GM23248 (cell line): Measurements from ENCODE around the gene AXIN1. TPM values are rescaled to one million over a fixed set of nuclear protein-coding genes. Genes with fewer than 3 reads are reported as not detected.

Source experiments
- DNase-seq: peaks from one replicate; pipeline ENCODE4 v3.0.0-alpha.2; 2015
- H2AFZ ChIP-seq: fragments of 200-600 bp; sonication (generic); 2 replicates; pipeline ENCODE4 v1.6.1; 2016; ENCODE audit warnings: antibody characterized with exemption
- H3F3A ChIP-seq: fragments of 200-600 bp; sonication (generic); 2 replicates; pipeline ENCODE4 v1.6.1; 2016; ENCODE audit warnings: mild to moderate bottlenecking, antibody characterized with exemption, mixed run types; ENCODE audit not compliant: insufficient read depth
- H3K27ac ChIP-seq: fragments of 200-600 bp; sonication (generic); 2 replicates; pipeline ENCODE4 v1.5.1; 2016; ENCODE audit warnings: mild to moderate bottlenecking
- H3K27me3 ChIP-seq: fragments of 200-600 bp; sonication (generic); replicated peaks from 2 replicates; pipeline ENCODE4 v1.6.1; 2016; ENCODE audit warnings: mild to moderate bottlenecking; ENCODE audit not compliant: insufficient read depth
- H3K36me3 ChIP-seq: fragments of 200-600 bp; sonication (generic); 2 replicates; pipeline ENCODE4 v1.6.1; 2016; ENCODE audit warnings: low read depth, mild to moderate bottlenecking
- H3K4me1 ChIP-seq: fragments of 200-600 bp; sonication (generic); 2 replicates; pipeline ENCODE4 v1.6.1; 2016; ENCODE audit warnings: mild to moderate bottlenecking; ENCODE audit not compliant: insufficient read depth
- H3K4me2 ChIP-seq: fragments of 200-600 bp; sonication (generic); one replicate; pipeline ENCODE4 v1.6.1; 2016; ENCODE audit warnings: mild to moderate bottlenecking; ENCODE audit not compliant: unreplicated experiment
- H3K4me3 ChIP-seq: fragments of 200-600 bp; sonication (generic); 2 replicates; pipeline ENCODE4 v1.5.1; 2016; ENCODE audit warnings: mild to moderate bottlenecking
- H3K79me2 ChIP-seq: fragments of 200-600 bp; sonication (generic); 2 replicates; pipeline ENCODE4 v1.6.1; 2016; ENCODE audit warnings: mild to moderate bottlenecking; ENCODE audit not compliant: insufficient read depth
- H3K9ac ChIP-seq: fragments of 200-600 bp; sonication (generic); 2 replicates; pipeline ENCODE4 v1.6.1; 2016; ENCODE audit warnings: mild to moderate bottlenecking
- H3K9me2 ChIP-seq: fragments of 200-600 bp; sonication (generic); 2 replicates; pipeline ENCODE4 v1.6.1; 2016; ENCODE audit warnings: mixed run types, mild to moderate bottlenecking, moderate library complexity; ENCODE audit not compliant: insufficient read depth
- H3K9me3 ChIP-seq: fragments of 200-600 bp; sonication (generic); one replicate; pipeline ENCODE4 v1.6.1; 2017; ENCODE audit warnings: low read depth
- H4K20me1 ChIP-seq: fragments of 200-600 bp; sonication (generic); 2 replicates; pipeline ENCODE4 v1.6.0; 2016; ENCODE audit not compliant: insufficient read depth
- EZH2 ChIP-seq: fragments of 200-600 bp; sonication (generic); IDR thresholded peaks from 2 replicates; pipeline ENCODE4 v1.6.1; 2018; ENCODE audit warnings: antibody characterized with exemption, mild to moderate bottlenecking; ENCODE audit not compliant: insufficient read depth, poor library complexity, severe bottlenecking
- EZH2phosphoT487 ChIP-seq: fragments of 200-600 bp; sonication (generic); IDR thresholded peaks from 2 replicates; pipeline ENCODE4 v1.6.1; 2018; ENCODE audit warnings: antibody characterized with exemption, moderate library complexity, mild to moderate bottlenecking, low read depth; ENCODE audit not compliant: insufficient read depth
- WGBS, 2 experiments: methylation state at CpG; one replicate each; pipeline ENCODE4 v1.1.6; 2015 to 2017; ENCODE audit warnings: low lambda C conversion rate in 2 of 2, low coverage in 1 of 2; ENCODE audit errors: missing lambda C conversion rate in 2 of 2; 5-methylcytosine and 5-hydroxymethylcytosine counted together
- in situ Hi-C: fragments of 300-500 bp; cut with MboI; formaldehyde crosslinking; loops from 2 replicates; pipeline ENCODE4 v1.15.0; 2020
- polyA plus RNA-seq: library from polyadenylated mRNA; unstranded; fragments of >200 nt; fragmentation: Nextera tagmentation; extraction: Ambion mirVana; gene quantifications from 2 replicates; pipeline ENCODE4 v1.2.1, GENCODE V29; 2016
- total RNA-seq: library from RNA; depleted of rRNA; stranded (reverse); fragments of >200 nt; shearing (Covaris generic); gene quantifications from 2 replicates; pipeline ENCODE4 v1.2.3, GENCODE V29; 2014

Gene AXIN1
- total and polyA plus RNA-seq, 2 experiments from 2014 or later, result 3.3 to 27.1 TPM

- Histone ChIP-seq H3K79me2 (no peaks in the 10 kb centered on the region), H2AFZ (no peak overlapping the region), H3K36me3 (no peaks in the 10 kb centered on the region), H3K27me3 (no peaks in the 10 kb centered on the region), H3K27ac (no peak overlapping the region), H4K20me1 (no peaks in the 10 kb centered on the region), H3K4me1 (peaks cover 8% of the 10 kb centered on the region), H3K4me3 (no peak overlapping the region), H3K9me3 (no peaks in the 10 kb centered on the region), H3K4me2 (no peak overlapping the region), H3F3A (no peaks in the 10 kb centered on the region), H3K9me2 (no peaks in the 10 kb centered on the region), H3K9ac (no peak overlapping the region)
- DNase-seq, result no peak
- WGBS, 2 experiments, result 97 to 98% methylated on average over 28 to 29 of the region's 29 CpGs
- in situ Hi-C loops, result no loop called here
- no peak for TF ChIP-seq EZH2phosphoT487
- TF ChIP-seq EZH2, result no peak
Observed at GRCh38 chr16:368388-369158, 16.1 kb upstream of the AXIN1 start.

GRCh38 chr16:367333-367903 lies 14.9 kb upstream of the AXIN1 start:
- no peak overlapping the region for H3K4me3 ChIP-seq
- WGBS, 2 experiments, result 93 to 96% methylated on average over 18 of the region's 18 CpGs
- in situ Hi-C loops, result no loop called here
- TF ChIP-seq EZH2 (no peak), EZH2phosphoT487 (no peak)
- H3K79me2 ChIP-seq, result no peaks in the 10 kb centered on the region
- no peaks in the 10 kb centered on the region for H3K36me3 ChIP-seq
- no peaks in the 10 kb centered on the region for H3F3A ChIP-seq
- no peaks in the 10 kb centered on the region for H3K9me2 ChIP-seq
- peaks cover 8% of the 10 kb centered on the region for H3K4me1 ChIP-seq
- H3K4me2 ChIP-seq, result no peak overlapping the region
- no peak for DNase-seq
- no peaks in the 10 kb centered on the region for H4K20me1 ChIP-seq
- H2AFZ ChIP-seq, result no peak overlapping the region
- no peak overlapping the region for H3K27ac ChIP-seq
- no peaks in the 10 kb centered on the region for H3K27me3 ChIP-seq
- H3K9me3 ChIP-seq, result no peaks in the 10 kb centered on the region
- no peak overlapping the region for H3K9ac ChIP-seq

GRCh38 chr16:366476-366875 lies 14.0 kb upstream of the AXIN1 start:
- TF ChIP-seq EZH2, result no peak
- no peak for TF ChIP-seq EZH2phosphoT487
- Histone ChIP-seq H3K36me3 (no peaks in the 10 kb centered on the region), H3K4me1 (peaks cover 8% of the 10 kb centered on the region), H3K9me3 (no peaks in the 10 kb centered on the region), H3K4me2 (no peak overlapping the region), H3K79me2 (no peaks in the 10 kb centered on the region), H3K9ac (no peak overlapping the region), H3K4me3 (no peak overlapping the region), H3K27ac (no peak overlapping the region), H4K20me1 (no peaks in the 10 kb centered on the region), H3K27me3 (no peaks in the 10 kb centered on the region), H2AFZ (no peak overlapping the region), H3K9me2 (no peaks in the 10 kb centered on the region), H3F3A (no peaks in the 10 kb centered on the region)
- DNase-seq, result no peak
- in situ Hi-C loops, result no loop called here
- 89 to 90% methylated on average over 10 of the region's 10 CpGs for WGBS, 2 experiments

GRCh38 chr16:364595-365491 lies 12.3 kb upstream of the AXIN1 start:
- H3K4me1 ChIP-seq, result peaks cover 2% of the 10 kb centered on the region; the same call in 1 of the 2 replicates
- no peaks in the 10 kb centered on the region for H3K36me3 ChIP-seq
- peak; percentile 46 for DNase-seq
- in situ Hi-C loops, result no loop called here
- TF ChIP-seq EZH2phosphoT487 (no peak), EZH2 (no peak)
- WGBS, 2 experiments, result 51 to 53% methylated on average over 18 of the region's 19 CpGs
- H3K27me3 ChIP-seq, result no peaks in the 10 kb centered on the region
- no peaks in the 10 kb centered on the region for H3K9me3 ChIP-seq
- H3K27ac ChIP-seq, result no peak overlapping the region
- no peak overlapping the region for H3K4me3 ChIP-seq
- no peaks in the 10 kb centered on the region for H4K20me1 ChIP-seq
- no peaks in the 10 kb centered on the region for H3F3A ChIP-seq
- no peaks in the 10 kb centered on the region for H3K9me2 ChIP-seq
- H3K9ac ChIP-seq, result no peak overlapping the region
- no peak overlapping the region for H2AFZ ChIP-seq
- no peaks in the 10 kb centered on the region for H3K79me2 ChIP-seq
- H3K4me2 ChIP-seq, result no peak overlapping the region
